Fibroblast of pulmonary artery (primary cell): ENCODE data around the gene SRSF5.

ENCODE experiments used
- DNase-seq: peaks from one replicate; pipeline ENCODE4 v3.0.0-alpha.2; 2010; ENCODE audit warnings: low read depth
- H3K4me3 ChIP-seq: replicated peaks from 2 replicates; pipeline ENCODE4 v1.5.1; 2011; ENCODE audit warnings: low read depth, mild to moderate bottlenecking, control low read depth, low read length, moderate library complexity
- TF ChIP-seq, protein P1 (sequence below): IDR thresholded peaks from 2 replicates; pipeline ENCODE4 v1.5.1; 2011; ENCODE audit warnings: mild to moderate bottlenecking, control low read depth, low read length, inconsistent platforms; ENCODE audit errors: missing control alignments

Gene SRSF5

DNA sequence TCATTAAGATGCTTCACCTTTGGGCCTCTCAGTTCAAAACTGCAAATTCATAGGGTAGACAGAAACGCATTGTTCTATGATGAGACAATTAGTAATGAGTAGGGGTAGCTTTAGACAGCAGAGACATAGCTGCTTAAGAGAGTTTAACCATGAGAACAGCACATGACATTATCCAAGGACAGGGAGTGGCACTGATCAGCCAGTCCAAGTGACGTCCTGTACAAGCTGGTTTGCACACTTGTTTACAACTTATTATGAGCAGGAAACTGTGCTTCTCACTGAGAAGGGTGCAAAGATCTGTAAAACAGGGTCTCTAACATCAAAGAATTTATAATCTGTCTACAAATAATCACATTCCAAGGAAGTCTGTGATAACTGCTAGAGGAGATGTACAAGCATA lies 11.2 kb upstream of the SRSF5 start:
- H3K4me3 ChIP-seq, result no peak overlapping the region
- DNase-seq, result no peak
- TF ChIP-seq, protein P1, sequence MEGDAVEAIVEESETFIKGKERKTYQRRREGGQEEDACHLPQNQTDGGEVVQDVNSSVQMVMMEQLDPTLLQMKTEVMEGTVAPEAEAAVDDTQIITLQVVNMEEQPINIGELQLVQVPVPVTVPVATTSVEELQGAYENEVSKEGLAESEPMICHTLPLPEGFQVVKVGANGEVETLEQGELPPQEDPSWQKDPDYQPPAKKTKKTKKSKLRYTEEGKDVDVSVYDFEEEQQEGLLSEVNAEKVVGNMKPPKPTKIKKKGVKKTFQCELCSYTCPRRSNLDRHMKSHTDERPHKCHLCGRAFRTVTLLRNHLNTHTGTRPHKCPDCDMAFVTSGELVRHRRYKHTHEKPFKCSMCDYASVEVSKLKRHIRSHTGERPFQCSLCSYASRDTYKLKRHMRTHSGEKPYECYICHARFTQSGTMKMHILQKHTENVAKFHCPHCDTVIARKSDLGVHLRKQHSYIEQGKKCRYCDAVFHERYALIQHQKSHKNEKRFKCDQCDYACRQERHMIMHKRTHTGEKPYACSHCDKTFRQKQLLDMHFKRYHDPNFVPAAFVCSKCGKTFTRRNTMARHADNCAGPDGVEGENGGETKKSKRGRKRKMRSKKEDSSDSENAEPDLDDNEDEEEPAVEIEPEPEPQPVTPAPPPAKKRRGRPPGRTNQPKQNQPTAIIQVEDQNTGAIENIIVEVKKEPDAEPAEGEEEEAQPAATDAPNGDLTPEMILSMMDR, result no peak

DNA sequence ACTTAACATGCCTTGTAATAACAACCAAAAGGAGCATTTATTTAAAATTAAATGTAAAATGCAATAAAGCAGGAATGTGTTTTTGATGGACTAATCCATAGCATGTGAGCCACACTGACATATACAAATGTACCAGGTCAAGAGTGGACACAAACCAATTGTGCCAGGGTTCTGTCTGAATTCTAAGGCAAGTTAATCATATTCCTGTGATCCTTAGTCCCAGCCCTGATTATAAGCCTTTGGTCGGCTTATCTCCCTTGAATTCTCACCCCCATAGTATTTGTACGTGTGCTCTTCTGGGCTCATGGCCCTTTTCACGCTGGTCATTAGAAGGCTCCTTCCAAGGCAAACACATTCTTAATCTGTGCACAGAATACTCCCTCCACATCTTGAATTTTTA lies 10.6 kb upstream of the SRSF5 start:
- no peak overlapping the region for H3K4me3 ChIP-seq
- no peak for DNase-seq
- TF ChIP-seq, protein P1, result no peak

DNA sequence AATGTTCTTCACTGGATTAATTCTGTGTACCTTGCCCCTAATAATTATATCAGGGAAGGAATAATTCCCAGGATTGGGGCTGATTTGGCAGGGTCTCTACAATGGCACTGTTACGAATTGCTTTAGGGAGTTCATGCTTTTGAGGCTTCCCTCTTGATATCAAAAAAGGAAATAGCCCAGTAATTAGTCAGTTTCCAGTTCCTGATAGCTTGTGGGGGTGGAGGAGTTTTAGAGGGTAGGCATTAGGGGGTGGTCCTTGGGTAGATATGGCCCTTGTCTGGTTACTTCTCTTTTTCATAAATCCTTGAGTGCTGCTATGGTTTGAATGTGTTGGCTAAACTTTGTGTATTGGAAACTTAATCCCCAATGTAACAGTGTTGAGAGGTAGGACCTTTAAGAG lies 6.1 kb upstream of the SRSF5 start:
- no peak overlapping the region for H3K4me3 ChIP-seq
- peak; percentile 52 for DNase-seq
- TF ChIP-seq, protein P1, result no peak

DNA sequence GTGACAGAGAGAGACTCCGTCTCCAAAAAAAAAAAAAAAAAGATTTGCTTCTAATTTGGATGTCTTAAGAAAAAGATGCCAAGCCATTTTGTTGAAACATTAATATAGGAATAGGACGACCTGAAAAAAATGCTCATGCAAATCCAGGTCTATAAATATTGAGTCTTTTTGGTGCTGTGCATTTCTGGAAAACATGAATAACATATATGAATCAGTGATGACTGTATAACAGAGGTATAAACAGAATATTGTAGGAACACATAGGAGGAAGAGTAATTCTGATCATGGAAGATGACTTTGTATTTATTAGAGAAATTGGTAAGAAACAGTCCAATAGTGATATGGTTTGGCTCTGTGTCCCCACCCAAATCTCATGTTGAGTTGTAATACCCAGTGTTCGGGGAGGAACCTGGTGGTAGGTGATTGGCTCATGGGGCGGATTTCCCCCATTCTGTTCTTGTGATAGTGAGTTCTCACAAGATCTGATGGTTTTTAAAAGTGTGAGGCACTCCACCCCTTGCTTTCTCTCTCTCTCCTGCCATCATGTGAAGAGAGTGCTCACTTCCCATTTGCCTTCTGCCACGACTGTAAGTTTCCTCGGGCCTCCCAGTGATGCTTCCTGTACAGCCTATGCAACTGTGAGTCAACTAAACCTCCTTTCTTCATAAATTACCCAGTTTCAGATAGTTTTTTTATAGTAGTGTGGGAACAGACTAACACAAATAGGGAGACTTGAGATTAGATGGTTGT lies 3.0 kb upstream of the SRSF5 start:
- no peak overlapping the region for H3K4me3 ChIP-seq
- peak; percentile 60 for DNase-seq
- TF ChIP-seq, protein P1, result no peak

DNA sequence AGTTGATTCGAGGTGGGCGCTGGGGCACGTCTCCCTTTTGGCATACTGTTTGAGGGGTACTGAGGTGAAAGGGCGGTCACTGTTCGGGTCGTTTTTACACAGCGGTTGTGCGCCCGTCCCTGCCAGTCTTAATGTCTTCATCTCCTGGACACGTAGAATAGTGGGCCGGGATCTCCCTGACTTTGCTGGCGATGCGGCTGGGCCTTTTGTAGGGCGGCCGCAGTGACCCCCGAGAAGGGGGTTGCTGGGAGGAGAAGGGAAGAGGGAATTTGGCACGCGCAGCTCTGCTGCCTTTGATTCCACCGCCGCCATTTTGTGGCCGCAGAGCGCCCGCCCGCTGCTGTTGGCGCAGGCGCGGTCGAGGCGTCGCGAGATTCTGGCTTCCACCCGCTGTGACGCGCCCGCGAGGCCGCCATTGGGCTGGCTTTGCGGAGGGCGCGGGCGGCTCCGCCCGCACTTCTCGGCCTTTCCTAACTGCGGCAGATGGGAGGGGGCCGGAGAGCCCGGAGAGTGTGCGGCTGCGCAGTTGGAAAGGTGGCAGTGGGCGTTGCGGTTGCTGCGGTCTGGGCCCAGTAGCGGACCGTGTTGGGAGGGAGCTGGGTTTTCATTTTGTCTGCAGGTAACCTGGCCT lies 542 bp downstream of the SRSF5 start:
- DNase-seq, result peak; percentile 92
- TF ChIP-seq, protein P1, result no peak
- peak overlapping the region; percentile 96 for H3K4me3 ChIP-seq

DNA sequence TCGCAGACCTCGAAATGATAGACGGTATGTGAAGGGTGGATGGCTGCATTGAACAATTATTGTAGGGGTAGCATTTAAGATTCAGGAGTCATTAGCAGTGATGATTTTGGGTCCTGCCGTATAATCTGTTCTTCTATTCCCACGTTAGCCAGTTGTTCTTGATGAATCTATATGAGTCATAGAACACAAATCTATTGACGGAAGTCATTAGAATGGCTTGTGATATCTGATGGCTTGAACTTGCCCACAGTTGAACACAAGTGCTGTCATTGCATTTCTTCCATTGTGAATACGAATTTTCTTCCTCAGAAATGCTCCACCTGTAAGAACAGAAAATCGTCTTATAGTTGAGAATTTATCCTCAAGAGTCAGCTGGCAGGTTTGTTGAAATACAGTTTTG lies 1.9 kb downstream of the SRSF5 start:
- DNase-seq, result no peak
- H3K4me3 ChIP-seq, result peak overlapping the region; percentile 96
- TF ChIP-seq, protein P1, result no peak
